ENCODE measurements around the gene INVS. TPM values are rescaled to one million over a fixed set of nuclear protein-coding genes. Genes with fewer than 3 reads are reported as not detected.

INVS gene
- total RNA-seq, 4 donors from 2014 or later = 28.0 to 42.6 (median 35.6) TPM

DNA sequence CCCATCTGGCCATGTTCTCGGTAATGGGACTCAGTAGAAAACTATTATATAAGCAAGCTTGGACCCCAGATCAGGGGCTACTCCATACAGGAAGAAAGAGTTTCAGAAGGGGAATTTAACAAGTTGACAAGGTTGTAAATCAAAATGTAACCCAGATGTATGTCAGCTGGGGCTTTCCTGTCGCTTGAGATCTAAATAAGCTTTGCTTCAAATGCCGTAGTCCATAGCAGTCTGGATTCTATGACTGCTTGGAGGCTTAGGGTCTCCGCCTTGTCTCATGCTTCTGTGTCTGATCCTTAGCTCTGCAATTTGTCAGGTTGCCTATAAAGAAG, 183.3 kb downstream of the INVS start:
- H3K9me3 ChIP-seq = peaks cover 0 to 29% (median 0%) of the 10 kb centered on the region in 4 donors
- no peak for DNase-seq (ENCODE audit: low spot score in 2 of 2)
- no peak for TF ChIP-seq EP300 (IDR thresholded peaks at IDR 0.05)
- no peak overlapping the region for H3K4me3 ChIP-seq
- no peaks in the 10 kb centered on the region for H3K27me3 ChIP-seq
- no peaks in the 10 kb centered on the region for H3K4me1 ChIP-seq
- H3K27ac ChIP-seq = no peak overlapping the region
- WGBS, 2 donors = 91 to 93% methylated on average over 4 of the region's 4 CpGs
- peaks cover 4 to 88% (median 7%) of the 10 kb centered on the region in 3 donors for H3K36me3 ChIP-seq

DNA sequence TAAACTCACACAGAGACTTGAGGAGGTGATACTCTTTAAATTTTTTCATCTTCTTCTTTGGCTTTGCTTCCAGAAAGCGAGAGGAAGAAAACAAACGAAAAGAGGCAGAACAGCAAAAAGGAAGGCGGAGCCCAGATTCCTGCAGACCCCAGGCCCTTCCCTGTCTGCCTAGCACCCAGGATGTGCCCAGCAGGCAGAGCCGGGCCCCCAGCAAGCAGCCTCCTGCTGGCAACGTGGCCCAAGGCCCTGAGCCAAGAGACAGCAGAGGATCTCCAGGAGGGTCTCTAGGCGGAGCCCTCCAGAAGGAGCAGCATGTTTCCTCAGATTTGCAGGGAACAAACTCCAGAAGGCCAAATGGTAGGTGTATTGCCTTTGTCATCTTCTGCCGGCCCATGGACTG, 185.2 kb downstream of the INVS start:
- Histone ChIP-seq H3K27me3 (no peaks in the 10 kb centered on the region), H3K4me3 (no peak overlapping the region), H3K4me1 (no peaks in the 10 kb centered on the region), H3K9me3 (peaks cover 0 to 42% (median 0%) of the 10 kb centered on the region in 4 donors), H3K27ac (no peak overlapping the region), H3K36me3 (peaks cover 4 to 93% (median 7%) of the 10 kb centered on the region in 3 donors)
- 83 to 88% methylated on average over 7 of the region's 7 CpGs for WGBS, 2 donors
- DNase-seq (ENCODE audit: low spot score in 2 of 2) = no peak
- TF ChIP-seq, protein P1, sequence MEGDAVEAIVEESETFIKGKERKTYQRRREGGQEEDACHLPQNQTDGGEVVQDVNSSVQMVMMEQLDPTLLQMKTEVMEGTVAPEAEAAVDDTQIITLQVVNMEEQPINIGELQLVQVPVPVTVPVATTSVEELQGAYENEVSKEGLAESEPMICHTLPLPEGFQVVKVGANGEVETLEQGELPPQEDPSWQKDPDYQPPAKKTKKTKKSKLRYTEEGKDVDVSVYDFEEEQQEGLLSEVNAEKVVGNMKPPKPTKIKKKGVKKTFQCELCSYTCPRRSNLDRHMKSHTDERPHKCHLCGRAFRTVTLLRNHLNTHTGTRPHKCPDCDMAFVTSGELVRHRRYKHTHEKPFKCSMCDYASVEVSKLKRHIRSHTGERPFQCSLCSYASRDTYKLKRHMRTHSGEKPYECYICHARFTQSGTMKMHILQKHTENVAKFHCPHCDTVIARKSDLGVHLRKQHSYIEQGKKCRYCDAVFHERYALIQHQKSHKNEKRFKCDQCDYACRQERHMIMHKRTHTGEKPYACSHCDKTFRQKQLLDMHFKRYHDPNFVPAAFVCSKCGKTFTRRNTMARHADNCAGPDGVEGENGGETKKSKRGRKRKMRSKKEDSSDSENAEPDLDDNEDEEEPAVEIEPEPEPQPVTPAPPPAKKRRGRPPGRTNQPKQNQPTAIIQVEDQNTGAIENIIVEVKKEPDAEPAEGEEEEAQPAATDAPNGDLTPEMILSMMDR (IDR thresholded peaks at IDR 0.05) = no peak
- TF ChIP-seq POLR2A (IDR thresholded peaks at IDR 0.05) (no peak), EP300 (IDR thresholded peaks at IDR 0.05) (no peak)

DNA sequence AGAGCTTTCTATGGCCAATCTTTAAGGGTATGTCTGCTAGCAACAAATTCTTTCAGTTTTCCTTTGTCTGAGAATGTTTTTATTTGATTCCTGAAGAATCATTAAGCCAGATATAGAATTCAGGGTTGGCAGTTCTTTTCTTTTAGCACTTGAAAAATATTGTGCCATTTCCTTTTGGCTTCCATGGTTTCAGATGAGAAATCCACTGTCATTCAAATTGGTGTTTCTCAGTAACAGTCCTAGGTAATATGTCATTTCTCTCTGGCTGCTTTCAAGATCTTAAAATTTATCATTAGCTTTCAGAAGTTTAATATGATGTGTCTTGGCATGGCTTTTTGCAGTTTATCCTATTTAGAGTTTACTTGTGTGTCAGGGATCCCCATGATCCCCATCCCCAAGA, 186.0 kb downstream of the INVS start:
- Histone ChIP-seq H3K27me3 (no peaks in the 10 kb centered on the region), H3K4me3 (no peak overlapping the region), H3K27ac (no peak overlapping the region), H3K36me3 (peaks cover 4 to 95% (median 7%) of the 10 kb centered on the region in 3 donors), H3K9me3 (peaks cover 0 to 42% (median 0%) of the 10 kb centered on the region in 4 donors), H3K4me1 (no peaks in the 10 kb centered on the region)
- DNase-seq (ENCODE audit: low spot score in 2 of 2) = no peak
- no peak for TF ChIP-seq POLR2A (IDR thresholded peaks at IDR 0.05)
- TF ChIP-seq, protein P1 (IDR thresholded peaks at IDR 0.05) = no peak
- TF ChIP-seq EP300 (IDR thresholded peaks at IDR 0.05) = no peak

DNA sequence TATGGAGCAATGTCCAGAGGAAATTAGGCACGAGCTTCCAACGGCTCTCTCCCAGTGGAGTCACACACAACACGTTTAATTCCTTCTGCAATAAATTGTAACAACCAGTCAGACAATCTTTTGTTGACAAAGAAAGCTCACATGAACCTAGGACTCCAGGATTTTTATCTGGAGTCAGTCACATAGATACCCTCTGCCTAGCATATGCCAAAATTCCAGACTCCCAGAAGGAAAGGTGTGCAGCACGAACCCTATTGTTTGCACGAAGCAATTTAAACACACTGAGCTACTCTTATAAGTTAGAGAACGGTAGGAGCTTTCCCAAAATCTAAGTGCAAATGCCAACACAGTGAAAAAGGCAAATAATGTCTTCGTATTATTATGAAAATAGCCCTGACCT, 186.6 kb downstream of the INVS start:
- no peaks in the 10 kb centered on the region for H3K27me3 ChIP-seq
- no peaks in the 10 kb centered on the region for H3K4me1 ChIP-seq
- H3K4me3 ChIP-seq = no peak overlapping the region
- TF ChIP-seq POLR2A (IDR thresholded peaks at IDR 0.05) (no peak), EP300 (IDR thresholded peaks at IDR 0.05) (no peak)
- TF ChIP-seq, protein P1 (IDR thresholded peaks at IDR 0.05) = no peak
- peaks cover 0 to 42% (median 0%) of the 10 kb centered on the region in 4 donors for H3K9me3 ChIP-seq
- H3K36me3 ChIP-seq = peaks cover 4 to 95% (median 7%) of the 10 kb centered on the region in 3 donors
- no peak overlapping the region for H3K27ac ChIP-seq
- DNase-seq (ENCODE audit: low spot score in 2 of 2) = no peak
- 96 to 97% methylated on average over 7 of the region's 7 CpGs for WGBS, 2 donors

GRCh38 chr9:100286257-100286656, 187.2 kb downstream of the INVS start:
- H3K4me1 ChIP-seq = no peaks in the 10 kb centered on the region
- no peaks in the 10 kb centered on the region for H3K27me3 ChIP-seq
- DNase-seq (ENCODE audit: low spot score in 2 of 2) = no peak
- peaks cover 0 to 42% (median 0%) of the 10 kb centered on the region in 4 donors for H3K9me3 ChIP-seq
- WGBS, 2 donors = 93 to 95% methylated on average over 6 of the region's 6 CpGs
- H3K36me3 ChIP-seq = peaks cover 3 to 98% (median 4%) of the 10 kb centered on the region in 3 donors
- H3K4me3 ChIP-seq = no peak overlapping the region
- TF ChIP-seq, protein P1 (IDR thresholded peaks at IDR 0.05) = no peak
- TF ChIP-seq POLR2A (IDR thresholded peaks at IDR 0.05) = no peak
- TF ChIP-seq EP300 (IDR thresholded peaks at IDR 0.05) = no peak
- no peak overlapping the region for H3K27ac ChIP-seq

GRCh38 chr9:100287186-100287585, 188.1 kb downstream of the INVS start:
- no peak for DNase-seq (ENCODE audit: low spot score in 2 of 2)
- Histone ChIP-seq H3K9me3 (peaks cover 0 to 42% (median 0%) of the 10 kb centered on the region in 4 donors), H3K4me1 (no peaks in the 10 kb centered on the region), H3K36me3 (peaks cover 3 to 98% (median 4%) of the 10 kb centered on the region in 3 donors), H3K27ac (no peak overlapping the region), H3K27me3 (no peaks in the 10 kb centered on the region), H3K4me3 (no peak overlapping the region)
- TF ChIP-seq, protein P1 (IDR thresholded peaks at IDR 0.05) = no peak
- no peak for TF ChIP-seq EP300 (IDR thresholded peaks at IDR 0.05)
- TF ChIP-seq POLR2A (IDR thresholded peaks at IDR 0.05) = no peak
- WGBS, 2 donors = 93 to 98% methylated on average over 5 of the region's 5 CpGs
